SH-SY5Y (cell line): ENCODE data around the gene SMOC1.

Experiments used
- GATA2 ChIP-seq: IDR thresholded peaks from 2 replicates; pipeline ENCODE4 v1.6.1; 2011; ENCODE audit warnings: mild to moderate bottlenecking, low read depth, low read length
- GATA3 ChIP-seq: IDR thresholded peaks from 2 replicates; pipeline ENCODE4 v1.6.1; 2011; ENCODE audit warnings: low read depth, mild to moderate bottlenecking, low read length, moderate library complexity

GRCh38 chr14:69900603-69901002 lies 21.4 kb downstream of the SMOC1 start:
- TF ChIP-seq GATA2 (no peak), GATA3 (no peak)
